HCT116 (cell line): ENCODE measurements around the gene FMN2.

Source experiments
- CTCF ChIP-seq, 3 experiments: fragments of 200-600 bp in 1 of 3; sonication (generic) in 1 of 3; IDR thresholded peaks in 2 of 3; conservative IDR thresholded peaks in 1 of 3; 2 replicates each; pipeline ENCODE4 v1.5.1; 2012 to 2017; ENCODE audit warnings: low read depth in 2 of 3, low read length in 2 of 3, antibody characterized with exemption in 1 of 3, borderline replicate concordance in 1 of 3, control low read depth in 1 of 3, mild to moderate bottlenecking in 1 of 3, mixed read lengths in 1 of 3, mixed run types in 1 of 3, moderate library complexity in 1 of 3; ENCODE audit not compliant: insufficient read depth in 1 of 3
- JUND ChIP-seq: IDR thresholded peaks from 2 replicates; pipeline ENCODE4 v1.6.1; 2012
- POLR2A ChIP-seq: IDR thresholded peaks from 2 replicates; pipeline ENCODE4 v1.7.0; 2011; ENCODE audit warnings: borderline replicate concordance; ENCODE audit not compliant: insufficient read depth, insufficient read length; ENCODE audit errors: extremely low read depth
- POLR2AphosphoS5 ChIP-seq: IDR thresholded peaks from 2 replicates; pipeline ENCODE4 v1.6.1; 2011; ENCODE audit warnings: mild to moderate bottlenecking, low read depth, low read length, moderate library complexity
- REST ChIP-seq: IDR thresholded peaks from 2 replicates; pipeline ENCODE4 v1.6.1; 2012; ENCODE audit warnings: low read depth
- YY1 ChIP-seq: IDR thresholded peaks from 2 replicates; pipeline ENCODE4 v1.6.1; 2011; ENCODE audit warnings: low read length, low read depth, moderate library complexity, mild to moderate bottlenecking; ENCODE audit not compliant: insufficient replicate concordance; ENCODE audit errors: extremely low read depth

- TF ChIP-seq CTCF (IDR thresholded peaks at IDR 0.05 in 2 of 3, conservative IDR thresholded peaks at IDR 0.05 in 1 of 3; ENCODE audit: borderline replicate concordance in 1 of 3, insufficient read depth in 1 of 3, low read depth in 2 of 3, low read length in 2 of 3): no peak
- TF ChIP-seq JUND: no peak
- TF ChIP-seq POLR2AphosphoS5: no peak
- TF ChIP-seq POLR2A: no peak
- TF ChIP-seq REST: no peak
- TF ChIP-seq YY1: no peak
Measured at GRCh38 chr1:240070188-240070587, 21.5 kb upstream of the FMN2 start.
